ENCODE data around the gene BUB1B. TPM values are rescaled to one million over a fixed set of nuclear protein-coding genes. Genes with fewer than 3 reads are reported as not detected.

Gene BUB1B
- total and polyA plus RNA-seq, 9 of the 15 experiments (the other 6 are each of a cell fraction or from before 2014, with no cell fraction given), result 28.7 to 113 (median 82.2) TPM

GRCh38 chr15:40257656-40258450, 97.0 kb downstream of the BUB1B start (continued):
- TF ChIP-seq, protein P1, sequence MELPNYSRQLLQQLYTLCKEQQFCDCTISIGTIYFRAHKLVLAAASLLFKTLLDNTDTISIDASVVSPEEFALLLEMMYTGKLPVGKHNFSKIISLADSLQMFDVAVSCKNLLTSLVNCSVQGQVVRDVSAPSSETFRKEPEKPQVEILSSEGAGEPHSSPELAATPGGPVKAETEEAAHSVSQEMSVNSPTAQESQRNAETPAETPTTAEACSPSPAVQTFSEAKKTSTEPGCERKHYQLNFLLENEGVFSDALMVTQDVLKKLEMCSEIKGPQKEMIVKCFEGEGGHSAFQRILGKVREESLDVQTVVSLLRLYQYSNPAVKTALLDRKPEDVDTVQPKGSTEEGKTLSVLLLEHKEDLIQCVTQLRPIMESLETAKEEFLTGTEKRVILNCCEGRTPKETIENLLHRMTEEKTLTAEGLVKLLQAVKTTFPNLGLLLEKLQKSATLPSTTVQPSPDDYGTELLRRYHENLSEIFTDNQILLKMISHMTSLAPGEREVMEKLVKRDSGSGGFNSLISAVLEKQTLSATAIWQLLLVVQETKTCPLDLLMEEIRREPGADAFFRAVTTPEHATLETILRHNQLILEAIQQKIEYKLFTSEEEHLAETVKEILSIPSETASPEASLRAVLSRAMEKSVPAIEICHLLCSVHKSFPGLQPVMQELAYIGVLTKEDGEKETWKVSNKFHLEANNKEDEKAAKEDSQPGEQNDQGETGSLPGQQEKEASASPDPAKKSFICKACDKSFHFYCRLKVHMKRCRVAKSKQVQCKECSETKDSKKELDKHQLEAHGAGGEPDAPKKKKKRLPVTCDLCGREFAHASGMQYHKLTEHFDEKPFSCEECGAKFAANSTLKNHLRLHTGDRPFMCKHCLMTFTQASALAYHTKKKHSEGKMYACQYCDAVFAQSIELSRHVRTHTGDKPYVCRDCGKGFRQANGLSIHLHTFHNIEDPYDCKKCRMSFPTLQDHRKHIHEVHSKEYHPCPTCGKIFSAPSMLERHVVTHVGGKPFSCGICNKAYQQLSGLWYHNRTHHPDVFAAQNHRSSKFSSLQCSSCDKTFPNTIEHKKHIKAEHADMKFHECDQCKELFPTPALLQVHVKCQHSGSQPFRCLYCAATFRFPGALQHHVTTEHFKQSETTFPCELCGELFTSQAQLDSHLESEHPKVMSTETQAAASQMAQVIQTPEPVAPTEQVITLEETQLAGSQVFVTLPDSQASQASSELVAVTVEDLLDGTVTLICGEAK (IDR thresholded peaks at IDR 0.05), result no peak
- TF ChIP-seq, protein P1 (CRISPR knock-in tag; IDR thresholded peaks at IDR 0.05), result no peak
- TF ChIP-seq, protein P2, sequence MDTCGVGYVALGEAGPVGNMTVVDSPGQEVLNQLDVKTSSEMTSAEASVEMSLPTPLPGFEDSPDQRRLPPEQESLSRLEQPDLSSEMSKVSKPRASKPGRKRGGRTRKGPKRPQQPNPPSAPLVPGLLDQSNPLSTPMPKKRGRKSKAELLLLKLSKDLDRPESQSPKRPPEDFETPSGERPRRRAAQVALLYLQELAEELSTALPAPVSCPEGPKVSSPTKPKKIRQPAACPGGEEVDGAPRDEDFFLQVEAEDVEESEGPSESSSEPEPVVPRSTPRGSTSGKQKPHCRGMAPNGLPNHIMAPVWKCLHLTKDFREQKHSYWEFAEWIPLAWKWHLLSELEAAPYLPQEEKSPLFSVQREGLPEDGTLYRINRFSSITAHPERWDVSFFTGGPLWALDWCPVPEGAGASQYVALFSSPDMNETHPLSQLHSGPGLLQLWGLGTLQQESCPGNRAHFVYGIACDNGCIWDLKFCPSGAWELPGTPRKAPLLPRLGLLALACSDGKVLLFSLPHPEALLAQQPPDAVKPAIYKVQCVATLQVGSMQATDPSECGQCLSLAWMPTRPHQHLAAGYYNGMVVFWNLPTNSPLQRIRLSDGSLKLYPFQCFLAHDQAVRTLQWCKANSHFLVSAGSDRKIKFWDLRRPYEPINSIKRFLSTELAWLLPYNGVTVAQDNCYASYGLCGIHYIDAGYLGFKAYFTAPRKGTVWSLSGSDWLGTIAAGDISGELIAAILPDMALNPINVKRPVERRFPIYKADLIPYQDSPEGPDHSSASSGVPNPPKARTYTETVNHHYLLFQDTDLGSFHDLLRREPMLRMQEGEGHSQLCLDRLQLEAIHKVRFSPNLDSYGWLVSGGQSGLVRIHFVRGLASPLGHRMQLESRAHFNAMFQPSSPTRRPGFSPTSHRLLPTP (IDR thresholded peaks at IDR 0.05; ENCODE audit: borderline replicate concordance, extremely low read depth, insufficient read length), result no peak
- TF ChIP-seq NFRKB (IDR thresholded peaks at IDR 0.05; ENCODE audit: low read depth), result no peak
- TF ChIP-seq ZNF3 (CRISPR knock-in tag; IDR thresholded peaks at IDR 0.05), result no peak
- no peak for TF ChIP-seq HNRNPK (IDR thresholded peaks at IDR 0.05; ENCODE audit: low read depth, low read length, poor library complexity, severe bottlenecking)
- TF ChIP-seq, protein P3, sequence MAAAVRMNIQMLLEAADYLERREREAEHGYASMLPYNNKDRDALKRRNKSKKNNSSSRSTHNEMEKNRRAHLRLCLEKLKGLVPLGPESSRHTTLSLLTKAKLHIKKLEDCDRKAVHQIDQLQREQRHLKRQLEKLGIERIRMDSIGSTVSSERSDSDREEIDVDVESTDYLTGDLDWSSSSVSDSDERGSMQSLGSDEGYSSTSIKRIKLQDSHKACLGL (CRISPR knock-in tag; IDR thresholded peaks at IDR 0.05; ENCODE audit: borderline replicate concordance, poor library complexity, severe bottlenecking), result no peak
- TF ChIP-seq CBFA2T3 (IDR thresholded peaks at IDR 0.05), result peak; percentile 39
- peak; percentile 74 for TF ChIP-seq FOSL1 (tag; conservative IDR thresholded peaks at IDR 0.05)
- TF ChIP-seq HDAC3 (IDR thresholded peaks at IDR 0.05; ENCODE audit: borderline replicate concordance, partially characterized antibody), result no peak
- TF ChIP-seq MLX (CRISPR knock-in tag; conservative IDR thresholded peaks at IDR 0.05), result no peak
- TF ChIP-seq NFE2L1 (tag; IDR thresholded peaks at IDR 0.05; ENCODE audit: borderline replicate concordance, low read depth), result no peak

All from K562 (cell line).